Dedifferentiated amniotic fluid mesenchymal stem cell (primary cell): Measurements from ENCODE around the gene INTU.
"Not testable (repeated sequence)": the region's sequence is repeated elsewhere in the genome, so short reads cannot be mapped to it uniquely, and the experiment has no call there.

Source experiments
- DNase-seq: peaks from one replicate; pipeline ENCODE4 v3.0.0-alpha.2; 2016; ENCODE audit errors: extremely low spot score

INTU gene

GRCh38 chr4:127632420-127633403 lies at the start of gene INTU:
INTU (plus strand) TSS chr4:127632957; CDS start chr4:127633035, 78 bp downstream.
- peak; percentile 97 for DNase-seq

GRCh38 chr4:127586496-127586895 lies 46.3 kb upstream of the INTU start:
- DNase-seq: not testable (repeated sequence)

DNA sequence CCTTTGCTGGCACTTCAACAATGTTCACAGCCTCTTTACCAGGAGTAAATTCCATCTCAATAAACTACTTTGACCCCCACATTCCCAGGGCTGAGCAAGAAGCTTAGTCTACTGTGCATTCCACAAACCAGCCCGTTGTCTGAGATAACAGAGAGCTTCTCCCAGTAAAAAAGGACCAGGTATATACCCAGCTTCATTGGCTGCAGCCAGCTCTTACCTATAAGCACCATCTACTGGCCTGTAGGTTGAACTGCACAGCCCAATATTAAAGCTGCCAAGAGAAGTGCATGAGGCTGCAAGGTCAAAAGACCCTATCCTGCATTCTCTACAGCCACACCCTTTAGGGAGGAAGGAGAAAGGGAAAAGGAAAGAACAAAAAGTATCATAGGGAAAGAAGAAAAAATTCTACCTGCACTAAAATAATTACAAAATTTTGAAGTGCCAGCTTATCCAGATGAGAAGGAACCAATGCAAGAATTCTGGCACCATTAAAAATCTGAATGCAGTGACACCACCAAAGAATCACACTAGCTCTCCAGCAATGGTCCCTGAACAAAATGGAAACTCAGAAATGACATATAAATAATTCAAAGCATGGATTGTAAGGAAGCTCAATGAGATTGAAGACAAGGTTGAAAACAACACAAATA lies 45.7 kb upstream of the INTU start:
- peak; percentile 16 for DNase-seq

- not testable (repeated sequence) for DNase-seq
Measured at GRCh38 chr4:127589153-127589552, 43.6 kb upstream of the INTU start.

DNA sequence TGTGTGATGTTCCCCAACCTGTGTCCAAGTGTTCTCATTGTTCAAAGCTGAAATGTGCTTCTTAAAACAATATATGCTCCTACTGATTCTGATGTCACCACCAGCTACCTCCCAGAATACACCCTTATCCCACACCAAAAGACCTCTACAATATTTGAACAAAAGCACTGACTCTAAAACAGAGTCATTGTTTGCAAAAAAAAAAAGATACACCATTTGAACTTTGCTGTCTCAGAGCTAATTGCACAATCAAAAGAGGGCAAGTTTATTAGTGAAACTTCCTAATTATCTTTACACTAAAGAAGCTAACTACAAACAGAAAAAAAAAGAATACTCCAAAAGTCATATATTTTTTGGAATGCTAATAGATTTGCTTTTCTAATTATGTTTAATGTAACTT lies 34.1 kb upstream of the INTU start:
- no peak for DNase-seq

- DNase-seq: peak; percentile 68
Measured at GRCh38 chr4:127601029-127601428, 31.7 kb upstream of the INTU start.

DNA sequence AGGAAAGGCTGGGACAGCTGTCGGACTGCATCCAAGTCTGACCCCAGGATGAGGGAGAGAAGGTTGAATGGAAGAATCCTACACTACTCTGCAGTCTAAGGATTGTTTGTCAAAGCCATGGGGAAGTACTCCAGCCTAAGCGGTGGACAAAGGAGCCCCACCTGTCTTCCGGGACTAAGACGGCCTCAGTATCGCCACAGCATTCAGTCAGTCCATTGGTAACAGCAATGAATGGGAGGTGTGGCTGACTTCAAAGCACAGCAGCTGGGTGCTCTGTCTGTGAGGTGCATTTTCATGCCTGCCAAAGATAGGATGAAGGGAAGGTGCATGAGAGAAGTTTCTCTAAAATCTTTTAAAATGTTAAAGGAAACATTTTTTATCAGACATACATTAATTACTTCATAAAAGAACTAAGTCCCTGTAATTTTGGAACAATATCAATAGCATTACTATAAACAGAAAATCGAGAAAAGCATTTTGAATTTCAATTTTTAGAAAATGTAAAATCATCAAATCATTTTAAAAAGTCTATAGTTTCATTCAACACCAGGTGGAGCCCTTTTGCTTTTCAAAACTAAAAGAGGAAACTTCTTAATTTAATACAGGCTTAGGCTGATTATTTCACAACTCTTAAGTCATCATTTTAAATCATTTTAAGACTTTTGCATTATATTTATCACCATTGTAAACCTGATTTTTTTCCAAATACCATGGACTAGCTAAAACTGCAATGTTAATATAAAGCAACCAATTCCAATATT lies 27.6 kb upstream of the INTU start:
- DNase-seq: peak; percentile 84

DNA sequence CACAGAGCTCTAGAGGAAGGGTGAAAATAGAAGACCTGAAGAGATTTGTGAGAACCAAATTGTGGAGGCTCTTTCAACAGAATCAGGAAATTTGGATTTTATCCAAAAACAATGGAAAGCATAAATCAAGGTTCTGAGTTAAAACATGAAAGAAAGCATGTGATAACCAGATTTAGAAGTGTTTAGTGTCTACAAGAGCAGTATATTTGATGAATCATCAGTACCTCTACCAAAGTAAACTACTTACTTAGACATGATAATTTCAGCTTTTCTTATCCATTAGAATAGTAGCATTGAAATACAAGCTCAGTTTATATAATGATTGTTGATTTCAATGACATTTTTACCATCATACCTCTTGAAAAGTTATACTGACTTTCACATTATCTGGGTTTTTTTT lies 25.9 kb upstream of the INTU start:
- DNase-seq: no peak

- DNase-seq: no peak
Measured at GRCh38 chr4:127609484-127609883, 23.3 kb upstream of the INTU start.

DNA sequence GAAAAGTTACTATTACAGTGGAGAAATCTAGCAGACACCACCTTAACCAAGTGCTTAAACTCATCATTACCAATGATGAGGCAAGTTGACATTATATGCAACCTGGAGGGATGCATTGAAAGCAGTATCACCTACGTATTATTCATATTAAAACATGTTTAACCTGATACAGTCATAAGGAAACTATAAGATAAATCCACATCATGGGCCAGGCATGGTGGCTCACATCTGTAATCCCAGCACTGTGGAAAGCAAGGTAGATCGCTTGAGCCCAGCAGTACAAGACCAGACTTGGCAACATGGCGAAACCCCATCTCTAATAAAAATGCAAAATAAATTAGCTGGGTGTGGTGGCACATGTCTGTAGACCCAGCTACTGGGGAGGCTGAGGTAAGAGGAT lies 22.3 kb upstream of the INTU start:
- no peak for DNase-seq

- DNase-seq: no peak
Measured at GRCh38 chr4:127616898-127617297, 15.9 kb upstream of the INTU start.

- DNase-seq: no peak
Measured at GRCh38 chr4:127618427-127618826, 14.3 kb upstream of the INTU start.

- DNase-seq: no peak
Measured at GRCh38 chr4:127622621-127622920, 10.2 kb upstream of the INTU start.

DNA sequence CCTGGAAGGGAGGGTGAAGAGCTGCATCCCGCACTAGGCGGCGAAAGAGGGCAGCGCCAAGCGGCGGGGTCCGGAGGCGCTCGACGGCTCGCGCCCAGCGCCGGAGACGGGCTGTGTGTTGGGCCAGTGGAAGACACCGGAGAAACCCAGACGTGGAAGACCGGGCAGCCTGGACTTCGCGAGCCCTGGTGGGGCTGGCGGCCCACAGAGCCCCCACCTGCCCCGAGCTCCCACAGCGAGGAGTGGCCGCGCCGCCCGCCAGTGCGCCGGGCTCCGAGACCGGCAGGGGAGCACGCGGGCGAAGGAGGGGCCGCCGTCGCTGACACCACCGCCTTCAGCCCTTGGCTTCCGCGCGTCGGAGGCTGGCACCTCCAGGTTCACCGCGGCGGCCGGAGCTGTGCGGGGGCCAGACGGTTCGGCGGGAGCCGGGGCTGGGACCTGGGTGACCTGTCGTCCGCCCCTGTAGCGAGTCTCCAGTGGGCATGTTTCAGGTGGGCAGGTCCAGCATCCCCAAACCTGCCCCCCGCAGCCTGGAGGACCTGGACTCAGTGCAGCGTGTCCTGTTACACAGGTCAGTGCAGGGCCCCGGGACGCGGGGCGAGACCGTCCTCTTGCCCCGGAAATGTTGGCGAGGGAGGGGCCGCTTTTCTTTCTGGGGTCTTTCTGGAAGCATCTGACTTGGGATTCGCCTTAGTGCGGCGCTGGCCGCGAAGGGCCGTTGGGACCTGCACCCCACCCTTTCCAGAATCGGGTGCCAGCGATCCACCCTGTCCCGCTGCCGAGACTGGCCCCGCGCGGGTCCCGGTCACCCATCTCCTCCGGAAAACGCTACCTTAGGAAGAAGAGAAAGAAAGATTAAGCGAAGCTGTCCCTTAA lies 9.6 kb upstream of the INTU start:
- no peak for DNase-seq

DNA sequence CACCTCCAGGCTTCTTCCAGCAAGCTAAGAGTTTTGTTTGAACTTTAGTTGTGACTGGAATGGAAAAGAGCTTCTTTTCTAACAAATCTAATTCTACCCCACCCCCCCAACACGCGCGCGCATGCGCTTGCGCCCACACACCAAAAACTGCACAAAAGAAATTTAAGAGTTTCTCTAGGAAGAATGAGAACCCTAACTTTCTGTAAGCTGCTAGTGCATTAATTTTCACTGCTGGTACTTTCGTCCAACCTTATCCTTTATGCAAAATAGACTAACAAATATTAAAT lies 9.0 kb upstream of the INTU start:
- DNase-seq: peak; percentile 43

GRCh38 chr4:127624173-127624572 lies 8.6 kb upstream of the INTU start:
- DNase-seq: no peak

DNA sequence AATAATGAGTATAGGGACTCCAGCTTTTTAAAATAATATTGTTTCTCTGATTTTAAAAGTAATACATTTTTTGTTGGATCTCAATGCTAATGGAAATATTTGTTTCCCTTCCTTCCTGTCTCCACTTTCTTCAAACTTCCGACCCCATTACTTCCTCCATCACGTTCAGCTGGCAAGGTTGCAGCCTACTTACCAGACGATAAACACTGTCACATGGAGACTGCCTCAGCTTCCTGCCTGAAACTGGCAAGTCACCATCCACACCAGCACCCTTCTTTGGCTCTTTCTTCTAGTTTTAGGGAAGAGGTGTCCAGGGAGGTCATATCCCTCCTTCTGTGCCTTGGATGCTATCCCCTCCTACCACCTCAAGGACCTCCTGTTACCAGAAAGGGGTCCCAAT lies 3.4 kb upstream of the INTU start:
- no peak for DNase-seq

DNA sequence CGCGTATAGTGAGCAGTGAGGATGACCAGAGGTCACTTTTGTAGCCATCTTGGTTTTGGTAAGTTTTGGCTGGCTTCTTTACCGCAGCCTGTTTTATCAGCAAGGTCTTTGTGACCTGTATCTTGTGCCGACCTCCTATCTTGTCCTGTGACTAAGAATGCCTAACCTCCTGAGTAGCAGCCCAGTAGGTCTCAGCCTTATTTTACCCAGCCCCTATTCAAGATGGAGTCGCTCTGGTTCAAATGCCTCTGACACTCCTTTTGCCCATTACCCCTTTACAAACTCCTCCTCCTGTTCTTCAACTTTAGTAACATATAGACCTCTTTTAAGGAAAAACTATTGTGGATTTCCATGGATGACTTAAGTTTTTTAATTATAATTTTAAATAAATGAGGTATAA lies 2.6 kb upstream of the INTU start:
- DNase-seq: no peak

GRCh38 chr4:127631420-127631819 lies 1.3 kb upstream of the INTU start:
- no peak for DNase-seq

GRCh38 chr4:127634181-127634580 lies 1.4 kb downstream of the INTU start:
- peak; percentile 59 for DNase-seq

DNA sequence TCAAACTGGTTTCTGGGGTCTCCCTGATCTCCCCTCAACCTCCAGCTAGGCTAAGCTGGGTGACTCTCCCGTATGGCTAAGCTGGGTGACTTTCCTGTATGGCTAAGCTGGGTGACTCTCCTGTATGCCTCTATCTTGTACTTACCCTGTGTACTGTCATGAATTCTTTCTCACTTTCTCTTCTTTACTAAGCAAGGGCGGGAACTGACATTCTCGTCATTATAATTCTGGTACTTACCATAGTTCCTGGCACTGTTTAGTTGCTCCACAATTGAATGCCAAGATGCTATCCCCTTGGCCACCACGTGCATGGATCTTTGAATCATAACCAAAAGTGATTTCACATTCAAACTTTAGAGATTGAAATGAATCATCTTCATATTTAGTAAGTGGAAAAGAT lies 8.8 kb downstream of the INTU start:
- DNase-seq: no peak

DNA sequence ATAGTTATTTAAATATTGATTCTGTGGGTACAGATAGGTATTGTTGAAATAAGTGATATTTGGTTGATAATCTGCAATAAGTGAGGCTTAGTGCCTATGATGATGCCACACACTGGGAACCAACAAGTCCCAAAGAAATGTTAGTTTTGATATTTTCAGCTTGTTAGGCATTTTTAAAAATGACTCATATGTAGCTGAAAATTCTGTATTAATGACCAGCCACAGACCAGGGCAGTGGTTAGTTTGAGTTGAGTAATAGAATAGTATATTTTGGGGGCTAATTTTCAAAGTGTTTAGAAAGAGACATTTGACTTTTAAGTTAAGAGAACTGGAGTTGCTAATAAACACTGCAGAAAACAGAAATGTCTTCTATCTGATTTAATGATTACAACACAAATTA lies 9.4 kb downstream of the INTU start:
- no peak for DNase-seq
